H1 (cell line): ENCODE results near the gene GNAS. TPM values are rescaled to one million over a fixed set of nuclear protein-coding genes. Genes with fewer than 3 reads are reported as not detected.

Experiments used
- CTCF ChIA-PET: fragments of 300-600 bp; sonication (Branson Sonifier 250); formaldehyde crosslinking; loops from one replicate; lab custom pipeline; 2021; ENCODE audit not compliant: partially characterized antibody; lab: Charles Lee
- POLR2A ChIA-PET: fragments of 300-600 bp; sonication (Branson Sonifier 250); formaldehyde crosslinking; loops from one replicate; lab custom pipeline; 2021; ENCODE audit warnings: inconsistent platforms; ENCODE audit not compliant: partially characterized antibody; lab: Charles Lee
- DNase-seq, 2 experiments: peaks; one replicate each; pipeline versions ENCODE4 v3.0.0 to v3.0.0-alpha.2; 2010 to 2022; ENCODE audit warnings: low spot score in 2 of 2, low read depth in 1 of 2, mixed read lengths in 1 of 2
- FAIRE-seq: peaks from 2 replicates; lab custom pipeline; 2011; peaks lifted over from hg19 to GRCh38; lab: Jason Lieb, UNC
- H2AFZ ChIP-seq: 2 replicates; pipeline ENCODE4 v1.8.1; 2012; ENCODE audit warnings: low read length, inconsistent platforms
- H2AK5ac ChIP-seq: 2 replicates; pipeline ENCODE4 v1.6.1; 2013; ENCODE audit warnings: low read depth, low read length
- H2BK120ac ChIP-seq: replicated peaks from 2 replicates; pipeline ENCODE3; 2013; ENCODE audit warnings: low read depth, low read length, inconsistent platforms
- H2BK12ac ChIP-seq: 2 replicates; pipeline ENCODE4 v1.6.1; 2013; ENCODE audit warnings: low read depth, low read length
- H2BK15ac ChIP-seq: 2 replicates; pipeline ENCODE4 v1.6.1; 2013; ENCODE audit warnings: low read length
- H2BK20ac ChIP-seq: 2 replicates; pipeline ENCODE4 v1.6.1; 2013; ENCODE audit warnings: low read length
- H2BK5ac ChIP-seq: 2 replicates; pipeline ENCODE4 v1.6.1; 2013; ENCODE audit warnings: low read depth, low read length
- H3K14ac ChIP-seq: 2 replicates; pipeline ENCODE4 v1.6.1; 2013; ENCODE audit warnings: inconsistent platforms; ENCODE audit not compliant: insufficient read length
- H3K18ac ChIP-seq: 2 replicates; pipeline ENCODE4 v1.6.1; 2013; ENCODE audit warnings: low read length; ENCODE audit errors: extremely low read depth
- H3K23ac ChIP-seq: 2 replicates; pipeline ENCODE4 v1.6.1; 2013; ENCODE audit warnings: inconsistent platforms; ENCODE audit not compliant: insufficient read length
- H3K23me2 ChIP-seq: 2 replicates; pipeline ENCODE4 v1.6.1; 2013; ENCODE audit warnings: low read depth, low read length
- H3K27ac ChIP-seq: 2 replicates; pipeline ENCODE4 v1.6.1; 2011; ENCODE audit warnings: low read depth, low read length, inconsistent platforms
- H3K27me3 ChIP-seq, 4 experiments: replicated peaks in 1 of 4; 1 replicate in 1 of 4; 2 replicates in 3 of 4; pipeline versions ENCODE4 v1.6.1 to v1.8.1; 2011 to 2013; ENCODE audit warnings: low read length in 3 of 4, mild to moderate bottlenecking in 3 of 4, inconsistent platforms in 2 of 4, mixed read lengths in 2 of 4, moderate library complexity in 1 of 4; ENCODE audit not compliant: control insufficient read depth in 3 of 4, insufficient read depth in 3 of 4; ENCODE audit errors: extremely low read depth in 1 of 4
- H3K36me3 ChIP-seq, 4 experiments: 2 replicates each; pipeline versions ENCODE4 v1.6.1 to v1.8.1; 2011 to 2013; ENCODE audit warnings: mild to moderate bottlenecking in 4 of 4, low read length in 3 of 4, moderate library complexity in 2 of 4, control low read depth in 1 of 4, inconsistent platforms in 1 of 4; ENCODE audit not compliant: insufficient read depth in 4 of 4, control insufficient read depth in 2 of 4
- H3K4ac ChIP-seq: replicated peaks from 2 replicates; pipeline ENCODE3; 2013; ENCODE audit warnings: low read length, low read depth, mixed read lengths, inconsistent platforms; ENCODE audit not compliant: insufficient read length
- H3K4me1 ChIP-seq, 4 experiments: replicated peaks in 1 of 4; 1 replicate in 1 of 4; 2 replicates in 3 of 4; pipeline versions ENCODE4 v1.6.1 to v1.8.1; 2011 to 2013; ENCODE audit warnings: low read length in 3 of 4, inconsistent platforms in 2 of 4, mixed read lengths in 1 of 4; ENCODE audit not compliant: insufficient read depth in 4 of 4, control insufficient read depth in 3 of 4
- H3K4me2 ChIP-seq, 2 experiments: 2 replicates each; pipeline versions ENCODE4 v1.6.1 to v1.8.1; 2011 to 2013; ENCODE audit warnings: low read depth in 2 of 2, low read length in 2 of 2, control low read depth in 1 of 2, inconsistent platforms in 1 of 2, mild to moderate bottlenecking in 1 of 2; ENCODE audit not compliant: insufficient read depth in 1 of 2
- H3K4me3 ChIP-seq, 4 experiments: fragments of 200-600, 300-600 bp in 1 of 4; sonication (generic), shearing (Covaris generic), sonication (Bioruptor Twin) in 1 of 4; 2 replicates each; pipeline versions ENCODE4 v1.5.1 to v1.8.1; 2011 to 2016; ENCODE audit warnings: low read length in 4 of 4, low read depth in 3 of 4, control low read depth in 2 of 4, inconsistent platforms in 2 of 4, mild to moderate bottlenecking in 2 of 4, mixed read lengths in 1 of 4, moderate library complexity in 1 of 4; ENCODE audit not compliant: insufficient read depth in 2 of 4; ENCODE audit errors: extremely low read depth in 1 of 4
- H3K56ac ChIP-seq: replicated peaks from 2 replicates; pipeline ENCODE3; 2013; ENCODE audit warnings: low read depth, mild to moderate bottlenecking, mixed read lengths, low read length, inconsistent platforms; ENCODE audit not compliant: insufficient read length
- H3K79me1 ChIP-seq: 2 replicates; pipeline ENCODE4 v1.6.1; 2013; ENCODE audit warnings: low read depth, low read length, control low read depth
- H3K79me2 ChIP-seq, 2 experiments: 2 replicates each; pipeline versions ENCODE4 v1.6.1 to v1.8.1; 2012 to 2013; ENCODE audit warnings: low read length in 2 of 2, mild to moderate bottlenecking in 2 of 2, inconsistent platforms in 1 of 2; ENCODE audit not compliant: insufficient read depth in 2 of 2, control insufficient read depth in 1 of 2
- H3K9ac ChIP-seq, 4 experiments: replicated peaks in 1 of 4; 1 replicate in 1 of 4; 2 replicates in 3 of 4; pipeline versions ENCODE4 v1.6.1 to v1.8.1; 2011 to 2013; ENCODE audit warnings: low read depth in 3 of 4, low read length in 3 of 4, control low read depth in 2 of 4, mild to moderate bottlenecking in 2 of 4, moderate library complexity in 2 of 4, inconsistent platforms in 1 of 4; ENCODE audit errors: extremely low read depth in 1 of 4
- H3K9me3 ChIP-seq, 2 experiments: 2 replicates each; pipeline versions ENCODE4 v1.6.1 to v1.8.1; 2012 to 2013; ENCODE audit warnings: mild to moderate bottlenecking in 2 of 2, moderate library complexity in 2 of 2, control low read depth in 1 of 2, inconsistent platforms in 1 of 2, low read depth in 1 of 2, low read length in 1 of 2, mixed read lengths in 1 of 2; ENCODE audit not compliant: insufficient read depth in 2 of 2
- H4K20me1 ChIP-seq, 2 experiments: replicated peaks in 1 of 2; 2 replicates each; pipeline versions ENCODE3 to v1.8.1; 2011 to 2013; ENCODE audit warnings: inconsistent platforms in 2 of 2, low read length in 2 of 2, mild to moderate bottlenecking in 1 of 2; ENCODE audit not compliant: insufficient read depth in 2 of 2, control insufficient read depth in 1 of 2
- H4K5ac ChIP-seq: 2 replicates; pipeline ENCODE4 v1.6.1; 2013; ENCODE audit warnings: low read length, low read depth, mixed read lengths, inconsistent platforms; ENCODE audit not compliant: insufficient read length
- H4K8ac ChIP-seq: 2 replicates; pipeline ENCODE4 v1.8.0; 2013; ENCODE audit warnings: mild to moderate bottlenecking, moderate library complexity, low read length, inconsistent platforms; ENCODE audit not compliant: insufficient read depth; ENCODE audit errors: extremely low read depth
- H4K91ac ChIP-seq: replicated peaks from 2 replicates; pipeline ENCODE3; 2013; ENCODE audit warnings: low read length, mixed read lengths, inconsistent platforms; ENCODE audit not compliant: insufficient read length
- ASH2L ChIP-seq: fragments of 200-600, 300-600 bp; sonication (generic); IDR thresholded peaks from one replicate; pipeline ENCODE4 v1.7.1; 2017; ENCODE audit warnings: low read length
- BACH1 ChIP-seq: IDR thresholded peaks from 2 replicates; pipeline ENCODE4 v1.6.1; 2012; ENCODE audit warnings: low read length, improper control_type of control experiment
- BCL11A ChIP-seq, 2 experiments: IDR thresholded peaks; one replicate each; pipeline ENCODE4 v1.6.1; 2011; ENCODE audit warnings: low read depth in 2 of 2, low read length in 2 of 2, mild to moderate bottlenecking in 2 of 2
- BRCA1 ChIP-seq: IDR thresholded peaks from 2 replicates; pipeline ENCODE4 v1.6.1; 2012; ENCODE audit warnings: low read depth, low read length, improper control_type of control experiment
- CTCF ChIP-seq, 3 experiments: IDR thresholded peaks; 1 replicate in 2 of 3; 2 replicates in 1 of 3; pipeline versions ENCODE4 v1.5.1 to v1.6.1; 2011; ENCODE audit warnings: low read length in 3 of 3, mild to moderate bottlenecking in 3 of 3, inconsistent platforms in 2 of 3, low read depth in 1 of 3, moderate library complexity in 1 of 3; ENCODE audit not compliant: insufficient read depth in 1 of 3; ENCODE audit errors: control extremely low read depth in 1 of 3
- GABPA ChIP-seq: IDR thresholded peaks from 2 replicates; pipeline ENCODE4 v1.6.1; 2011; ENCODE audit warnings: mild to moderate bottlenecking, low read length, moderate library complexity, borderline replicate concordance; ENCODE audit not compliant: insufficient read depth
- JUND ChIP-seq: IDR thresholded peaks from 2 replicates; pipeline ENCODE4 v1.6.1; 2011; ENCODE audit warnings: mild to moderate bottlenecking, improper control_type of control experiment, low read length
- PHF8 ChIP-seq: fragments of 200-600 bp; sonication (generic); conservative IDR thresholded peaks from 2 replicates; pipeline ENCODE4 v1.7.1; 2012; ENCODE audit warnings: low read depth, mild to moderate bottlenecking, inconsistent platforms, low read length, moderate library complexity
- RXRA ChIP-seq: IDR thresholded peaks from 2 replicates; pipeline ENCODE4 v1.6.1; 2011; ENCODE audit warnings: low read depth, mild to moderate bottlenecking, low read length, moderate library complexity; ENCODE audit not compliant: insufficient read depth
- SP2 ChIP-seq: IDR thresholded peaks from 2 replicates; pipeline ENCODE4 v1.6.1; 2012; ENCODE audit warnings: mild to moderate bottlenecking, low read length, inconsistent platforms
- SRF ChIP-seq: IDR thresholded peaks from 2 replicates; pipeline ENCODE4 v1.6.1; 2011; ENCODE audit warnings: mild to moderate bottlenecking, low read depth, low read length, moderate library complexity
- TEAD4 ChIP-seq: IDR thresholded peaks from 2 replicates; pipeline ENCODE4 v1.6.1; 2012; ENCODE audit warnings: low read depth, low read length, inconsistent platforms, mixed read lengths
- WGBS, 2 experiments: shearing (Covaris generic) in 1 of 2; methylation state at CpG; one replicate each; pipeline versions ENCODE4 v1.1.6 to v1.1.7; 2013 to 2015; ENCODE audit warnings: low lambda C conversion rate in 2 of 2, mixed read lengths in 2 of 2, inconsistent platforms in 1 of 2, low coverage in 1 of 2, missing lambda C conversion rate in 1 of 2; ENCODE audit not compliant: insufficient replicate concordance in 2 of 2, insufficient coverage in 1 of 2, insufficient read length in 1 of 2; ENCODE audit errors: extremely low coverage in 1 of 2, missing lambda C conversion rate in 1 of 2; 5-methylcytosine and 5-hydroxymethylcytosine counted together
- polyA plus RNA-seq, 7 experiments: library from polyadenylated mRNA; depleted of rRNA in 3 of 7; stranded (reverse) in 5 of 7; unstranded in 2 of 7; fragments of >200 nt in 5 of 7; fragments of 200-250 nt in 2 of 7; gene quantifications; 1 replicate in 5 of 7; 2 replicates in 1 of 7; 4 replicates in 1 of 7; pipeline versions ENCODE4 v1.2.1 to v1.2.3, GENCODE V29; 2011 to 2013; ENCODE audit warnings: missing spikeins in 2 of 7, mixed read lengths in 2 of 7
- total RNA-seq: library from RNA; stranded (reverse); fragmentation: NEBNext Ultra II Directional; extraction: Animal tissue kit (Norgen Biotek cat#: 25700); gene quantifications from 2 replicates; pipeline ENCODE4 v1.2.1, GENCODE V29; 2021

Gene GNAS
- total and polyA plus RNA-seq, 2 of the 8 experiments (the other 6 are each of a cell fraction or from before 2014, with no cell fraction given) = 989 to 1,613 TPM

GRCh38 chr20:58923117-58923712 is 70.7 kb downstream of the GNAS start:
- Histone ChIP-seq H3K4ac (no peak overlapping the region), H2BK15ac (no peak overlapping the region), H3K23ac (no peak overlapping the region), H3K79me1 (no peaks in the 10 kb centered on the region), H2BK120ac (no peak overlapping the region), H3K36me3 (no peaks in the 10 kb centered on the region), H3K79me2 (no peaks in the 10 kb centered on the region), H3K18ac (no peak overlapping the region), H2BK20ac (no peak overlapping the region), H2BK5ac (no peak overlapping the region), H3K4me3 (no peak overlapping the region), H4K5ac (no peak overlapping the region), H2BK12ac (no peak overlapping the region), H3K23me2 (no peaks in the 10 kb centered on the region), H3K9me3 (no peaks in the 10 kb centered on the region), H4K91ac (no peak overlapping the region), H2AK5ac (no peak overlapping the region), H4K8ac (no peak overlapping the region), H3K9ac (no peak overlapping the region), H3K14ac (no peak overlapping the region), H4K20me1 (no peaks in the 10 kb centered on the region), H3K4me2 (no peak overlapping the region), H2AFZ (no peak overlapping the region), H3K27ac (no peak overlapping the region), H3K27me3 (no peaks in the 10 kb centered on the region; a peak in 1 of 7 replicates), H3K4me1 (no peaks in the 10 kb centered on the region), H3K56ac (no peak overlapping the region)
- POLR2A ChIA-PET = no interaction called here
- 70% methylated on average over 8 of the region's 8 CpGs; no CpG with 5 or more reads in 1 of the 2 experiments for WGBS, 2 experiments
- DNase-seq (no peak), FAIRE-seq (no peak)
- TF ChIP-seq ASH2L (no peak), GABPA (no peak), TEAD4 (no peak), SRF (no peak), PHF8 (no peak), BACH1 (no peak), RXRA (no peak), BRCA1 (no peak), JUND (no peak), SP2 (no peak), CTCF (IDR thresholded peaks at IDR 0.05; ENCODE audit: control extremely low read depth in 1 of 3, insufficient read depth in 1 of 3, low read depth in 1 of 3, low read length in 3 of 3) (no peak), BCL11A (IDR thresholded peaks at IDR 0.05; ENCODE audit: low read depth in 2 of 2, low read length in 2 of 2) (no peak)
- CTCF ChIA-PET = interaction anchor here (0.6 kb wide), 1 partner anchor 76 kb away, joined by 3 read pairs; no protein-coding TSS in a partner anchor
